Raji (cell line): ENCODE measurements around the gene BAG3.
A peak's percentile ranks its signal among the peaks of the same experiment; 100 is the strongest.

Experiments used
- POLR2A ChIP-seq: IDR thresholded peaks from 2 replicates; pipeline ENCODE4 v1.6.1; 2011; ENCODE audit warnings: low read depth, low read length, control low read depth; ENCODE audit not compliant: insufficient read depth

BAG3 gene

GRCh38 chr10:119650692-119651513 lies at the start of gene BAG3:
Gene BAG3 (plus strand): TSS chr10:119651380. CDS start chr10:119651676, 296 bp downstream.
- TF ChIP-seq POLR2A = peak; percentile 83

GRCh38 chr10:119602241-119603095 lies 48.7 kb upstream of the BAG3 start:
- TF ChIP-seq POLR2A = no peak

DNA sequence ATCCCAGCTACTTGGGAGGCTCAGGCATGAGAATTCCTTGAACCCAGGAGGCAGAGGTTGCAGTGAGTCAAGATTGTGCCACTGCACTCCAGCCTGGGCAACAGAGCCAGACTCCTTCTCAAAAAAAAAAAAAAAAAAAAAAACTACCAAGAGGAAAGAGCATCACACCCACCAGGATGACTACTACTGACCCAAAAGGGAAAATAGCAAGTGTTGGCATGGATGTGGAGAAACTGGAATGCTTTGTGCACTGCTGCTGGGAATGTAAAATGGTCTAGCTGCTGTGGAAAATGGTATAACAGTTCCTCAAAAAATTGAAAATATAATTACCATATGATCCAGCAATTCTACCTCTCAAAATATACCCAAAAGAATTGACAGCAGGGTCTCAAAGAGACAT lies 46.7 kb upstream of the BAG3 start:
- TF ChIP-seq POLR2A = no peak

DNA sequence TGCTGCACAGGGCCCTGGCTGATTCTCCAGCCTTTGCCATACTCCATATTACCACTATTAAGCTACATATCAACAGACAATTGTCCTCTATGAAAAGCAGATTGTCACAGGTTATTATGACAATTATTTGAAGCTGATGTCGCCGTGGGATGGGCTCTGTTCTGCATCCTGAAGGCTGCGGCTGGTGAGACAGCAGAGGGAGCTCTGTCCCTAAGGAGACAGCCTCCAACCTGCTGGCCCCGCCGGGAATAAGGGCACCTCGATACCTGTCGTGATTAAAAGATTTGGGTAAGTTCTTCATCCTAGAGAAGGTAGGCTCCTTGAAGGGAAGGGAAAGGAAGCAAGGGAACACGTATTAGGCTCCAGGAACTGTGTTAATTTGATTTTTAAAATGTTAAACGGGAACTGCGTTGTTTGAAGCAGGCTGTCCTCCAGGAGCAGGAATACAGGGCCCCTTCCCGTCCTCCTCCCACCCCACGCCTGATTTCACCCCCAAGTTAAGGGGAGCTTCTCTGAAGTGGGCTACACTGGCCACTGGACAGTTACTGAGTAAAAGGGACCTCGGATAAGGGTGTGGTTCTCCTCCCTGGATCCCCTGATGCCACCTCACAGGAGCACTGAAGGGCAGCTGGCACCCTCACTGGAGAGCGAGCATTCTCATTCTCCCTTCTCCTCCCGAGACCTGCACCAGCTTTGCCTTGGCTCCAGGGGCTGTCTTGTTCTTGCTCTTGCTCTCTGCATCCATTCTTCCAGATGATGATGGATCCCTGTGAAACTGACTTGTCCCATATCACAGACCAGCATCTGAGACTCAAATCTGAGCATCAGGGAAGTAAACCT lies 42.6 kb upstream of the BAG3 start:
- no peak for TF ChIP-seq POLR2A

GRCh38 chr10:119609516-119609915 lies 41.7 kb upstream of the BAG3 start:
- no peak for TF ChIP-seq POLR2A

GRCh38 chr10:119611433-119611832 lies 39.7 kb upstream of the BAG3 start:
- TF ChIP-seq POLR2A = no peak

DNA sequence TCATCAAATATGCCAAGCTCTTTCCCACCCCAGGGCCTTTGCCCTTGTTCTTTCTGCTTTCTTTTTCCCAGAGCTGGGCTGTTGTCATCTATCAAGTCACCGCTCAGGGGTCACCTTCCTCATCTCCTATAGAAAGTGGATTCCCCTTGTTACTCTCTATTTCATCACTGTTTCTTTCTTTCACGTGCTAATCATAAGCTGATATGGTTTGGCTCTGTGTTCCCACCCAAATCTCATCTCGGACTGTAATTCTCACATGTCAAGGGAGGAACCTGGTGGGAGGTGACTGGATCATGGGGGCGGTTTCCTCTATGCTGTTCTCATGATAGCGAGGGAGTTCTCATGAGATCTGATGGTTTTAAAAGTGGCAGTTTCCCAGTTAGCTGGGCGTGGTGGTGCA lies 37.4 kb upstream of the BAG3 start:
- no peak for TF ChIP-seq POLR2A

GRCh38 chr10:119614686-119615085 lies 36.5 kb upstream of the BAG3 start:
- TF ChIP-seq POLR2A = no peak

DNA sequence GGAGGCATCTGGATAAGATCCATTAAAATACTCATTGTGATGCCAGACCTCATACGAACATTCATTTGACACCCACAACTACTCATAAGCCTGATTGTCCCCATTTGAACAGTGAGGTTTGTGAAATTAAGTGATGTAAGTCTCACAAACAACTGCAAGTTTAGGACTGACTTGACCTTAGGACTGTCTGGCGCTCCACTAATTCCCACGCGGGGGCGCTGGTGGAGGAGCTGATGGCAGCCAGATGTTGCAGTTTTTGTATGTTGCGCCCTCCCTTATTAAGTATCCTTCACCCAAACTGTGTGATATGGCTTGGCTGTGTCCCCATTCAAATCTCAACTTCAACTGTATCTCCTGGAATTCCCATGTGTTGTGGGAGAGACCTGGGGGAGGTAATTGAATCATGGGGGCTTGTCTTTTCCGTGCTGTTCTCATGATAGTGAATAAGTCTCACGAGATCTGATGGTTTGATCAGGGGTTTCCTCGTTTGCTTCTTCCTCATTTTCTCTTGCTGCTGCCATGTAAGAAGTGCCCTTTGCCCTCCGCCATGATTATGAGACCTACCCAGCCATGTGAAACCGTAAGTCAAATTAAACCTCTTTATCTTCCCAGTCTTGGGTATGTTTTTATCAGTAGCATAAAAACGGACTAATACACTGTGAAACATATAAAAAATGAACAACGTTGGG lies 34.2 kb upstream of the BAG3 start:
- no peak for TF ChIP-seq POLR2A

GRCh38 chr10:119619215-119619614 lies 32.0 kb upstream of the BAG3 start:
- TF ChIP-seq POLR2A = no peak

DNA sequence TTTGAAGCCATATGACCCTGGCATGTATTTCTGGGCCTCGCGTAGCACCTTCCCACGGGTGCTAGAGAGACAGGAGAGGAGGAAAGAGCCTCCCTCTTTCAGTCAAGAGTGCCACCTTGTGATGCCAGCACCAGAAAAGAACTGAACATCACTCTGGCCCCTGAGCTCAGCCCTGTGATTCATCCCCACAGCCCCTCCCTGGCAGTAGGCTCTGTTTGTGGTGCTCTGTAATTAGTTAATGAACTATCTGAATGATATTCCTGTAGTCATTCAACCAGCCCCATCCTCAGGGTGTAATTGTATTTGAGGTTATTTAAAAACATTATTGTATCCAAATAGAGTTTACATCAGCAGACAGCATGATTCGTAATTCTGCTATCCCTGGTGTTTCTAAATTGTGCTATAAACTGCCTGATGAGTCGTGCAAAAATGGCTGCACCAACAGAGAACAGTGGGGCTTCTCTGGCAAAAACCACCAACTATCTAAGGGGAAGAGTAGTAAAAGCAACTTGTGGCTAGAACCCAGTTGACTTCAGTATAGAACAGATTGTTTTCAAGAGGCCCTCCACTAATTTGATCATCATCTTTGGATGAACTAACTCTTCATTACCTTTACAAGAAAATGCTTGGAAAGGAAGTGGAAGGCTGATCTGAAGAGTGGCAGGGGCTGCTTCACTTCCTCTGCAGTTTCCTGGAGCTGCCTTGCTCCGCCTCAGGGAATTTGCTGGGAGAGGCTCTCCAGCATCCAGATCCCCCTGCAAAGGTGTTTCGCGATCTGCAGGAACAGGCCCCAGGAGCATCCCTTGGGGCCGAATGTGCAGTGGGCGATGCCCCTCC lies 30.7 kb upstream of the BAG3 start:
- TF ChIP-seq POLR2A = no peak

DNA sequence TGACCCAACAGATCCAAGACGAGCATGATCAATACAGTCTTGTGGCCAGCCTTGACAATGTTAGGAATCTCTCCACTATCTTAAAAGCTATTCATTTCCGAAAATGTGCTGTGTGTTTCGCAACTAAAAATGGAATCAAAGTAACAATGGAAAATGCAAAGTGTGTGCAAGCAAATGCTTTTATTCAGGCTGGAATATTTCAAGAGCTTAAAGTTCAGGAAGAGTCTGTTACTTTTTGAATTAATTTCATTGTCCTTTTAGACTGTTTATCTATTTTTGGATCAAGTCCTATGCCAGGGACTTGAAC lies 30.1 kb upstream of the BAG3 start:
- TF ChIP-seq POLR2A = no peak

GRCh38 chr10:119625570-119626280 lies 25.5 kb upstream of the BAG3 start:
- no peak for TF ChIP-seq POLR2A
